SHP77 (cell line): ENCODE results near the gene HFM1.
A peak's percentile ranks its signal among the peaks of the same experiment; 100 is the strongest.
"Not testable (repeated sequence)": the region's sequence is repeated elsewhere in the genome, so short reads cannot be mapped to it uniquely, and the experiment has no call there.

Source experiments
- DNase-seq, 2 experiments: peaks; one replicate each; lab custom pipeline; 2025; lab: John Stamatoyannopoulos, UW

The HFM1 gene

GRCh38 chr1:91346824-91347223, 57.8 kb downstream of the HFM1 start:
- DNase-seq = no peak

GRCh38 chr1:91345395-91346005, 59.1 kb downstream of the HFM1 start:
- no peak for DNase-seq

GRCh38 chr1:91338501-91338900, 66.1 kb downstream of the HFM1 start:
- no peak for DNase-seq

- no peak for DNase-seq
These were observed 69.0 kb downstream of the HFM1 start for GRCh38 chr1:91335603-91336002.

- no peak for DNase-seq
These were observed 69.8 kb downstream of the HFM1 start for GRCh38 chr1:91334856-91335255.

- no peak for DNase-seq
These were observed 79.2 kb downstream of the HFM1 start for GRCh38 chr1:91325456-91325855.

GRCh38 chr1:91314643-91315042, 90.0 kb downstream of the HFM1 start:
- no peak for DNase-seq

- no peak for DNase-seq
These were observed 93.0 kb downstream of the HFM1 start for GRCh38 chr1:91311672-91312071.

GRCh38 chr1:91308544-91308943, 96.1 kb downstream of the HFM1 start:
- DNase-seq = no peak

- no peak for DNase-seq
These were observed 96.7 kb downstream of the HFM1 start for GRCh38 chr1:91307784-91308409.

- no peak for DNase-seq
These were observed 101.5 kb downstream of the HFM1 start for GRCh38 chr1:91303165-91303564.

GRCh38 chr1:91288843-91289553, 115.6 kb downstream of the HFM1 start:
- DNase-seq = not testable (repeated sequence)

GRCh38 chr1:91286962-91287317, 117.7 kb downstream of the HFM1 start:
- peak in 1 of 2 experiments; percentile 20 for DNase-seq

GRCh38 chr1:91286259-91286961, 118.2 kb downstream of the HFM1 start:
- DNase-seq = peak in 1 of 2 experiments; percentile 8

- no peak for DNase-seq
These were observed 121.3 kb downstream of the HFM1 start for GRCh38 chr1:91283421-91283726.

- DNase-seq = peak; percentile 44 to 58
These were observed 121.8 kb downstream of the HFM1 start for GRCh38 chr1:91282695-91283420.

GRCh38 chr1:91281782-91282181, 122.9 kb downstream of the HFM1 start:
- no peak for DNase-seq

GRCh38 chr1:91278754-91279153, 125.9 kb downstream of the HFM1 start:
- peak in 1 of 2 experiments; percentile 8 for DNase-seq

GRCh38 chr1:91273875-91274274, 130.8 kb downstream of the HFM1 start:
- DNase-seq = no peak

- no peak for DNase-seq
These were observed 143.0 kb downstream of the HFM1 start for GRCh38 chr1:91261655-91262054.

GRCh38 chr1:91245435-91245834, 159.2 kb downstream of the HFM1 start:
- DNase-seq = no peak

GRCh38 chr1:91244737-91245136, 159.9 kb downstream of the HFM1 start:
- DNase-seq = no peak
